ENCODE data around the gene DLL3.

DLL3 gene

DNA sequence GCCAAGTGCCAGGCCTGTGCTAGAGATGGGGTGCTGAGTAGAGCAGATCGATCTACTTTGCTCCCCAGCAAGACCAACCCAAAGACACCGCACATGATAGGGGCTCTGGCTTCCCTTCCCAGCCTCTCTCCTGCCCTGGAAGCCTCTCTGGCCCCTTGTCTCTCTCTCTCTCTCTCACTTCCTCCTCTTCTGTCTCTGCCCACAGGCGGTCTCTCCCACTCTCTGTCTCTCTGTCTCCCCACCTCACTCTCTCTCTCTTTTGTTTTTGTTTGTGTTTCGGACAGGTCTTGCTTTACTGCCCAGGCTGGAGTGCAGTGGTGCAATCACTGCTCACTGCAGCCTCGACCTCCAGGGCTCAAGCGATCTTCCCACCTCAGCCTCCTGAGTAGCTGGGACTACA is 17.5 kb downstream of the DLL3 start:
- TF ChIP-seq, protein P1, sequence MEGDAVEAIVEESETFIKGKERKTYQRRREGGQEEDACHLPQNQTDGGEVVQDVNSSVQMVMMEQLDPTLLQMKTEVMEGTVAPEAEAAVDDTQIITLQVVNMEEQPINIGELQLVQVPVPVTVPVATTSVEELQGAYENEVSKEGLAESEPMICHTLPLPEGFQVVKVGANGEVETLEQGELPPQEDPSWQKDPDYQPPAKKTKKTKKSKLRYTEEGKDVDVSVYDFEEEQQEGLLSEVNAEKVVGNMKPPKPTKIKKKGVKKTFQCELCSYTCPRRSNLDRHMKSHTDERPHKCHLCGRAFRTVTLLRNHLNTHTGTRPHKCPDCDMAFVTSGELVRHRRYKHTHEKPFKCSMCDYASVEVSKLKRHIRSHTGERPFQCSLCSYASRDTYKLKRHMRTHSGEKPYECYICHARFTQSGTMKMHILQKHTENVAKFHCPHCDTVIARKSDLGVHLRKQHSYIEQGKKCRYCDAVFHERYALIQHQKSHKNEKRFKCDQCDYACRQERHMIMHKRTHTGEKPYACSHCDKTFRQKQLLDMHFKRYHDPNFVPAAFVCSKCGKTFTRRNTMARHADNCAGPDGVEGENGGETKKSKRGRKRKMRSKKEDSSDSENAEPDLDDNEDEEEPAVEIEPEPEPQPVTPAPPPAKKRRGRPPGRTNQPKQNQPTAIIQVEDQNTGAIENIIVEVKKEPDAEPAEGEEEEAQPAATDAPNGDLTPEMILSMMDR (conservative IDR thresholded peaks at IDR 0.05; ENCODE audit: low read depth, low read length), result no peak
- no peak for DNase-seq (ENCODE audit: low read depth)
- H3K4me3 ChIP-seq (ENCODE audit: low read depth, low read length), result no peak overlapping the region

DNA sequence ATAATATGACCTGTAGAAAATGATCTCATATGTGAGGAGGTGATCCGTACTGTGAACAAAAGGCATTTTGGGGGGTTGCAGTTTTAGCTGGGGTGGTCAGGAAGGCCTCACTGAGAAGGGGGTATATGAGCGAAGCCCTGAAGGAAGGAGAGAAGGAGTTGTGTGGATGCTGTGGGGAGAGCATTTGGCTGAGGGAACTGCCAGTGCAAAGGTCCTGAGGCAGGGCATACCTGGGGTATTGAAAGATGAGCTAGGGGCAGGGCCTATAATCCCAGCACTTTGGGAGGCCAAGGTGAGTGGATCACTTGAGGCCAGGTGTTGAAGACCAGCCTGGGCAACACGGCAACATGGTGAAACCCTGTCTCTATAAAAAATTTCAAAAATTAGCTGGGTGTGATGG is 18.7 kb downstream of the DLL3 start:
- H3K4me3 ChIP-seq (ENCODE audit: low read depth, low read length), result no peak overlapping the region
- TF ChIP-seq, protein P1 (conservative IDR thresholded peaks at IDR 0.05; ENCODE audit: low read depth, low read length), result no peak
- no peak for DNase-seq (ENCODE audit: low read depth)

DNA sequence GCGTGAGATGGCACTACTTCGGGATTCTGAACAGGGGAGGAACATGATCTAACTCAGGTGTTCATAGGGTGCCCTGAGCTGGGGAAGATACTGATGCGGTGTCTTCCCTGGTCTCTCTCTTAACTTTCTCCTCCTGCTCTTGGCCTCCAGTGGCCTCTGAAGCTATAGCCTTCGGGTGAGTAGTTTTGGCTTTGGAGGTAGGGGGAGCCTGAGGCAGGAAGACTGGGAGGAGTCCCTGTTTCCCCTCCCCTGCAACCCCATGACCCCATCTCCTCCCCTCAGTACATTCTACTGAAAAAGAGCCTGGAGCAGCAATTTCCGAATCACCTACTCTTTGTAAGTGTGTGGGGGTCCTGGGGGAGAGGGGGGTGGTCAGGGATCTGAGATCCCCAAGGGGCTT is 19.7 kb downstream of the DLL3 start:
- no peak overlapping the region for H3K4me3 ChIP-seq (ENCODE audit: low read depth, low read length)
- no peak for DNase-seq (ENCODE audit: low read depth)
- TF ChIP-seq, protein P1 (conservative IDR thresholded peaks at IDR 0.05; ENCODE audit: low read depth, low read length), result no peak

DNA sequence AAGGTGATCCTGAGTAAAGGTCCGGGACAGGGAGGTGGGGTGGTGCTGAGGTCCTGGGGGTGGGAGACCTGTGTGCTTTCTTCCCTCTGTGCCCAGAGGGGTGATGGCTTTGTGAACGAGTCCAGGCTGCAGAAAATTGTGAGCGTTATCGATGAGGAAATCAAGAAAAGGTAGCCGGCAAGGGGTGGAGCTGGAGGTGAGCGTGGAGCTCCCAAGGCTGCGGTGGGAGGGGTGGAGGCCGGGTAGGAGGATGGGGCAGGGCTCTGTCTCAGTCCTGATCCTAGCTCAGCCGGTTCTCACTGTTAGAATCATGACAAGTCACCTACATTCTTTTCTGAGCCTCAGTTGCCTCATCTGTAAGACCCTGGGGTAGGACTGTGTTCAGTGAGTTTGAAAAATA is 20.2 kb downstream of the DLL3 start:
- TF ChIP-seq, protein P1 (conservative IDR thresholded peaks at IDR 0.05; ENCODE audit: low read depth, low read length), result no peak
- H3K4me3 ChIP-seq (ENCODE audit: low read depth, low read length), result no peak overlapping the region
- no peak for DNase-seq (ENCODE audit: low read depth)

DNA sequence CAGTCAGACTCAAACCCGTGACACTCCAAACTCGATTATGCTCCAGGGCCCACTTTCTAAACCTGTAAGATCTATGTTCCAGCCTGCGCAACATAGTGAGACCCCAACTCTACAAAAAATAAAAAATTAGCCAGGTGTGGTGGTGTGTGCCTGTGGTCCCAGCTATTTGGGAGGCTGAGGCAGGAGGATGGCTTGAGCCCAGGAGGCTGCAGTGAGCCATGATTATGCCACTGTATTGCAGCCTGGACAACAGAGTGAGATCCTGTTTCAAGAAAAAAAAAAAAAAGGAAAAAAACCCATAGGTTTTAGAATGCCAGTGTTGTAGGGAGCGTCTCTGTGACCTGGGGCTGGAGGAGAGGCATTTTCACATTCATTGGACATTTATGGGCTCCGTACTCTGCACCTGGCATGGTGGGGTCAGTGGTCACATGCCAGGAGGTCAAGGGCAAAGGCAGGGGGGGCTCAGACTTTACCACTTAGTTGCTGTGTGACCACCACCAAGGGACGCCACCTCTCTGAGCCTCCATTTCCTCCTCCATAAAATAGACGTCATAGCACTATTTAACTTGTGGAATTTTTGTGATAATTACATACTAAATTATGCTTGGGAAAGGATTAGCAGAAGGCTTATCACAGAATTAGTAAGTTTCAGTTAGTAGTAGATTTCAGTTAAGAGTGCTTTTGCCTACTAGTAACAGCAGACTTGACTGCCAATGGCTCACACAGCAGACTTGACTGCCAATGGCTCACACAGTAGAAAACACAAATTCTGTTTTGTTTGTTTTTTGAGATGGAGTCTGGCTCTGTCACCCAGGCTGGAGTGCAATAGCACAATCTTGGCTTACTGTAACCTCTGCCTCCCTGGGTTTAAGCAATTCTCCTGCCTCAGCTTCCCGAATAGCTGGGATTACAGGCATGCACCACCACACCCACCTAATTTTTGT is 22.1 kb downstream of the DLL3 start:
- TF ChIP-seq, protein P1 (conservative IDR thresholded peaks at IDR 0.05; ENCODE audit: low read depth, low read length), result no peak
- H3K4me3 ChIP-seq (ENCODE audit: low read depth, low read length), result no peak overlapping the region
- DNase-seq (ENCODE audit: low read depth), result no peak

DNA sequence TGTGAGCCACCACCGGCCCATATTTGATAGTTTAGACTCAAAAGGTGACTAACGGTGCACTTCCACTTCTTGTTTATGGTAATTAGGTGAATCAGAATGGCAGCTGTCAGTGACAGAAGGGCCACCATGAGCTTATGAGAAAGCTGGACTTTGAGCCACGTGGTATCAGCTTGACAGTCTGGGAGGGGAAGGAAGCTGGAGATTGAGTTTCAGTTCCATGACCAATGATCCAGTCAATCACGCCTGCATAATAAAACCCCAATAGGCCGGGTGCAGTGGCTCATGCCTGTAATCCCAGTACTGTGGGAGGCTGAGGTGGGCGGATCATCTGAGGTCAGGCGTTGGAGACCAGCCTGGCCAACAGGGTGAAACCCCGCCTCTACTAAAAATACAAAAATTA is 25.7 kb downstream of the DLL3 start:
- TF ChIP-seq, protein P1 (conservative IDR thresholded peaks at IDR 0.05; ENCODE audit: low read depth, low read length), result no peak
- DNase-seq (ENCODE audit: low read depth), result no peak

DNA sequence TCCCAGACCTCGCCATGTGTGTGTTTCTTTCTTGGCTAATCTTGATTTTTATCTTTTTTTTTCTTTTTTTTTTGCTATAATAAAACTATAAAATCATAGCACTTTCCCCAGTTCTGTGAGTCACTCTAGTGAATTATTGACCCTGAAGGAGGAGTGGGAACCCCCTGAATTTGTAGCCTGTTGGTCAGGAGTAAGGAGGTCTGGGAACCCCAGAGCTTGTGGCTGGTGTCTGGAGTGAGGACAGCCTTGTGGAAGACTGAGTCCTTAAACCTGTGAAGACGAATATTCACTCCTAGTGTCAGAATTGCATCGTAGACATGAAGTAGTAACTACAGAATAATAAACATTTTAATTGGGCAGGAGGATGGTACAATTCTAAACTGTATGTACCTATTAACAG is 26.5 kb downstream of the DLL3 start:
- TF ChIP-seq, protein P1 (conservative IDR thresholded peaks at IDR 0.05; ENCODE audit: low read depth, low read length), result no peak
- no peak for DNase-seq (ENCODE audit: low read depth)
- no peak overlapping the region for H3K4me3 ChIP-seq (ENCODE audit: low read depth, low read length)

More for the DNA sequence above, 25.7 kb downstream of the DLL3 start:
- no peak overlapping the region for H3K4me3 ChIP-seq (ENCODE audit: low read depth, low read length)

All from choroid plexus epithelial cell (primary cell).